ENCODE results near the gene VTI1A.

DNA sequence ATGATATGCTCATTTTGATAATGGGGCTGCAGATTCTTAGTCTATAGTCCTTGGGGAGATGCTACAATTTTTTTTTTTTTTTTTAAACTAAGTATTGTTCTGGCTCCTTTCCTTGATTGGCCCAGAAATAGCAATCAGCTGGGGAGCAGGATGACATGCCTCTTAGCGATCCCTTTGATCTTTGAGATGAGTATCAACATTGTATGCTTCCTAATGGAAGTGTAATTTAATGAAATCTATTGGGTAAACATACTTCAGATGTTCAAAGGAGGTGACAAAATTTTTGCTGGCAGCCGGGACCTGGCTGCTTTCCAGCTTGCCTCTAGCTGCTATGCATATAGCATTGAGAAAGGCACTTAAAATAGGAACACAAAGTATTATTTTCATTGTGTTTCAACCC, 43.5 kb downstream of the VTI1A start:
- TF ChIP-seq, protein P1, sequence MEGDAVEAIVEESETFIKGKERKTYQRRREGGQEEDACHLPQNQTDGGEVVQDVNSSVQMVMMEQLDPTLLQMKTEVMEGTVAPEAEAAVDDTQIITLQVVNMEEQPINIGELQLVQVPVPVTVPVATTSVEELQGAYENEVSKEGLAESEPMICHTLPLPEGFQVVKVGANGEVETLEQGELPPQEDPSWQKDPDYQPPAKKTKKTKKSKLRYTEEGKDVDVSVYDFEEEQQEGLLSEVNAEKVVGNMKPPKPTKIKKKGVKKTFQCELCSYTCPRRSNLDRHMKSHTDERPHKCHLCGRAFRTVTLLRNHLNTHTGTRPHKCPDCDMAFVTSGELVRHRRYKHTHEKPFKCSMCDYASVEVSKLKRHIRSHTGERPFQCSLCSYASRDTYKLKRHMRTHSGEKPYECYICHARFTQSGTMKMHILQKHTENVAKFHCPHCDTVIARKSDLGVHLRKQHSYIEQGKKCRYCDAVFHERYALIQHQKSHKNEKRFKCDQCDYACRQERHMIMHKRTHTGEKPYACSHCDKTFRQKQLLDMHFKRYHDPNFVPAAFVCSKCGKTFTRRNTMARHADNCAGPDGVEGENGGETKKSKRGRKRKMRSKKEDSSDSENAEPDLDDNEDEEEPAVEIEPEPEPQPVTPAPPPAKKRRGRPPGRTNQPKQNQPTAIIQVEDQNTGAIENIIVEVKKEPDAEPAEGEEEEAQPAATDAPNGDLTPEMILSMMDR (IDR thresholded peaks at IDR 0.05), result no peak
- no peak for TF ChIP-seq POLR2A (IDR thresholded peaks at IDR 0.05)

All from adrenal gland (tissue), 5 donors.